CD14-positive monocyte (primary cell): Measurements from ENCODE around the gene ACTA2. TPM values are rescaled to one million over a fixed set of nuclear protein-coding genes. Genes with fewer than 3 reads are reported as not detected.

Source experiments
- DNase-seq, 3 donors: peaks; one replicate each; pipeline ENCODE4 v3.0.0-alpha.2; 2011 to 2022
- H2AFZ ChIP-seq: 2 replicates; pipeline ENCODE4 v1.6.0; 2012; ENCODE audit warnings: mild to moderate bottlenecking, low read depth, low read length, inconsistent platforms; ENCODE audit not compliant: insufficient read depth, poor library complexity, severe bottlenecking
- H3K27ac ChIP-seq, 2 donors: 1 replicate in 1 of 2; 2 replicates in 1 of 2; pipeline ENCODE4 v1.5.1; 2012 to 2013; ENCODE audit warnings: low read length in 2 of 2, control low read depth in 1 of 2, inconsistent platforms in 1 of 2, low read depth in 1 of 2, mild to moderate bottlenecking in 1 of 2
- H3K27me3 ChIP-seq, 2 donors: one replicate each; pipeline versions ENCODE4 v1.6.0 to v1.6.1; 2011 to 2013; ENCODE audit warnings: low read length in 2 of 2; ENCODE audit not compliant: control insufficient read depth in 2 of 2, insufficient read depth in 2 of 2
- H3K36me3 ChIP-seq, 2 donors: replicated peaks in 1 of 2; 1 replicate in 1 of 2; 2 replicates in 1 of 2; pipeline versions ENCODE4 v1.5.1 to v1.6.1; 2012 to 2013; ENCODE audit warnings: low read length in 2 of 2, control low read depth in 1 of 2, inconsistent platforms in 1 of 2, mild to moderate bottlenecking in 1 of 2; ENCODE audit not compliant: insufficient read depth in 2 of 2, control insufficient read depth in 1 of 2
- H3K4me1 ChIP-seq, 2 donors: 1 replicate in 1 of 2; 2 replicates in 1 of 2; pipeline versions ENCODE4 v1.5.1 to v1.6.1; 2012 to 2013; ENCODE audit warnings: low read length in 2 of 2, control low read depth in 1 of 2, inconsistent platforms in 1 of 2, mild to moderate bottlenecking in 1 of 2, moderate library complexity in 1 of 2; ENCODE audit not compliant: insufficient read depth in 2 of 2, control insufficient read depth in 1 of 2
- H3K4me2 ChIP-seq: replicated peaks from 2 replicates; pipeline ENCODE3; 2012; ENCODE audit warnings: low read length, moderate library complexity, mild to moderate bottlenecking; ENCODE audit not compliant: poor library complexity, severe bottlenecking; ENCODE audit errors: extremely low read depth
- H3K4me3 ChIP-seq, 3 experiments: fragments of 200-600 bp in 1 of 3; sonication (generic) in 1 of 3; replicated peaks in 1 of 3; 1 replicate in 2 of 3; 2 replicates in 1 of 3; pipeline ENCODE4 v1.5.1; 2011 to 2013; ENCODE audit warnings: low read length in 3 of 3, mild to moderate bottlenecking in 3 of 3, control low read depth in 2 of 3, low read depth in 2 of 3, inconsistent platforms in 1 of 3, moderate library complexity in 1 of 3
- H3K79me2 ChIP-seq: 2 replicates; pipeline ENCODE4 v1.6.0; 2012; ENCODE audit warnings: mild to moderate bottlenecking, control low read depth, inconsistent platforms, low read length, moderate library complexity; ENCODE audit not compliant: insufficient read depth
- H3K9ac ChIP-seq: 2 replicates; pipeline ENCODE4 v1.6.0; 2017; ENCODE audit warnings: low read length, mild to moderate bottlenecking; ENCODE audit not compliant: insufficient read depth, poor library complexity, severe bottlenecking
- H3K9me3 ChIP-seq, 2 donors: replicated peaks in 1 of 2; 1 replicate in 1 of 2; 2 replicates in 1 of 2; pipeline versions ENCODE4 v1.5.1 to v1.6.1; 2012 to 2013; ENCODE audit warnings: low read length in 2 of 2, control low read depth in 1 of 2; ENCODE audit not compliant: control insufficient read depth in 1 of 2, insufficient read depth in 1 of 2
- H4K20me1 ChIP-seq: 2 replicates; pipeline ENCODE4 v1.6.0; 2012; ENCODE audit warnings: mild to moderate bottlenecking, low read length, control low read depth, moderate library complexity; ENCODE audit not compliant: insufficient read depth
- H3K27ac Mint-ChIP-seq, 7 donors: one replicate each; pipeline ENCODE4 v1.8.0; 2020; ENCODE audit warnings: mild to moderate bottlenecking in 7 of 7, mixed read lengths in 7 of 7, moderate library complexity in 6 of 7, inconsistent platforms in 2 of 7
- H3K27me3 Mint-ChIP-seq, 3 donors: one replicate each; pipeline ENCODE4 v1.8.0; 2021 to 2022; ENCODE audit warnings: low read depth in 3 of 3, mild to moderate bottlenecking in 3 of 3, mixed read lengths in 3 of 3, moderate library complexity in 3 of 3, inconsistent platforms in 1 of 3
- H3K36me3 Mint-ChIP-seq, 2 donors: one replicate each; pipeline ENCODE4 v1.8.0; 2020; ENCODE audit warnings: mixed read lengths in 2 of 2, inconsistent platforms in 1 of 2, mild to moderate bottlenecking in 1 of 2
- H3K4me1 Mint-ChIP-seq: one replicate; pipeline ENCODE4 v1.8.0; 2020; ENCODE audit warnings: mild to moderate bottlenecking, mixed read lengths
- H3K4me3 Mint-ChIP-seq, 2 donors: one replicate each; pipeline ENCODE4 v1.8.0; 2020; ENCODE audit warnings: mild to moderate bottlenecking in 2 of 2, mixed read lengths in 2 of 2, moderate library complexity in 1 of 2
- H3K9me3 Mint-ChIP-seq, 7 donors: one replicate each; pipeline ENCODE4 v1.8.0; 2020 to 2022; ENCODE audit warnings: mixed read lengths in 7 of 7, mild to moderate bottlenecking in 6 of 7, moderate library complexity in 6 of 7, inconsistent platforms in 2 of 7
- CTCF ChIP-seq: fragments of 200-600 bp; IDR thresholded peaks from one replicate; pipeline ENCODE4 v1.8.0; 2022; ENCODE audit warnings: antibody characterized with exemption, mild to moderate bottlenecking
- WGBS: methylation state at CpG from one replicate; pipeline ENCODE4 v1.1.5; 2013; ENCODE audit warnings: missing lambda C conversion rate; ENCODE audit not compliant: insufficient coverage; 5-methylcytosine and 5-hydroxymethylcytosine counted together
- intact Hi-C, 2 donors: fragments of 100-400 bp; cut with micrococcal nuclease; formaldehyde crosslinking; loops; one replicate each; pipeline versions ENCODE4 v1.15.0 to v1.15.1; 2023
- polyA plus RNA-seq, 3 donors: library from polyadenylated mRNA; depleted of rRNA in 1 of 3; unstranded in 2 of 3; stranded (reverse) in 1 of 3; fragments of 300-500 nt in 2 of 3; fragments of >200 nt in 1 of 3; fragmentation: Illumina TruSeq in 2 of 3; gene quantifications; 1 replicate in 2 of 3; 2 replicates in 1 of 3; pipeline ENCODE4 v1.2.3, GENCODE V29; 2012 to 2021

ACTA2 gene
- polyA plus RNA-seq, 3 donors, result 4.4 to 12.3 (median 6.8) TPM

- H2AFZ ChIP-seq, result no peak overlapping the region
- H3K79me2 ChIP-seq, result no peaks in the 10 kb centered on the region
- intact Hi-C loops, result no loop called here
- H3K4me1 ChIP-seq, result peaks cover 12 to 13% of the 10 kb centered on the region in 2 donors
- H3K36me3 Mint-ChIP-seq, result no peaks in the 10 kb centered on the region
- H3K4me2 ChIP-seq, result no peak overlapping the region
- H3K9ac ChIP-seq, result no peak overlapping the region
- H3K27ac Mint-ChIP-seq, result no peak overlapping the region
- H3K9me3 ChIP-seq, result no peaks in the 10 kb centered on the region
- H3K4me3 Mint-ChIP-seq, result no peak overlapping the region
- WGBS, result no CpG with 5 or more reads among the region's 2 CpGs
- no peak overlapping the region for H3K4me3 ChIP-seq
- DNase-seq, result no peak
- peaks cover 0 to 5% (median 0%) of the 10 kb centered on the region in 3 donors for H3K27me3 Mint-ChIP-seq
- no peaks in the 10 kb centered on the region for H3K9me3 Mint-ChIP-seq
- no peak for TF ChIP-seq CTCF
- H3K27ac ChIP-seq, result no peak overlapping the region
- no peaks in the 10 kb centered on the region for H3K36me3 ChIP-seq
- H3K4me1 Mint-ChIP-seq, result peaks cover 19% of the 10 kb centered on the region
- no peaks in the 10 kb centered on the region for H4K20me1 ChIP-seq
- no peaks in the 10 kb centered on the region for H3K27me3 ChIP-seq
Measured at GRCh38 chr10:88968391-88968790, 15.8 kb upstream of the ACTA2 start.

- no peak for DNase-seq
- Mint-ChIP-seq H3K4me1 (peaks cover 29% of the 10 kb centered on the region), H3K27ac (no peak overlapping the region), H3K9me3 (no peaks in the 10 kb centered on the region), H3K36me3 (no peaks in the 10 kb centered on the region), H3K4me3 (no peak overlapping the region), H3K27me3 (peaks cover 0 to 1% (median 0%) of the 10 kb centered on the region in 3 donors)
- peaks cover 13 to 15% of the 10 kb centered on the region in 2 donors for H3K4me1 ChIP-seq
- no peaks in the 10 kb centered on the region for H3K79me2 ChIP-seq
- WGBS, result no CpG with 5 or more reads among the region's 3 CpGs
- no peak overlapping the region for H2AFZ ChIP-seq
- no peaks in the 10 kb centered on the region for H3K27me3 ChIP-seq
- H3K27ac ChIP-seq, result no peak overlapping the region
- intact Hi-C loops, result no loop called here
- H3K36me3 ChIP-seq, result no peaks in the 10 kb centered on the region
- TF ChIP-seq CTCF, result no peak
- no peak overlapping the region for H3K4me3 ChIP-seq
- no peak overlapping the region for H3K4me2 ChIP-seq
- no peaks in the 10 kb centered on the region for H3K9me3 ChIP-seq
- H3K9ac ChIP-seq, result no peak overlapping the region
- H4K20me1 ChIP-seq, result no peaks in the 10 kb centered on the region
Measured at GRCh38 chr10:88966797-88967196, 14.2 kb upstream of the ACTA2 start.
